HepG2 (cell line): ENCODE measurements around the gene MYOF. TPM values are rescaled to one million over a fixed set of nuclear protein-coding genes. Genes with fewer than 3 reads are reported as not detected.

Experiments used
- ATAC-seq: fragments of 200-7000 bp; cut with Tn5 transposase; 3 replicates; pipeline ENCODE4 v1.9.1; 2020; ENCODE audit warnings: mild to moderate bottlenecking, moderate library complexity
- BruUV-seq: library from RNA; stranded (reverse); fragments of 400-500 nt; replicated peaks from 2 replicates; lab custom pipeline; 2021; lab: Mats Ljungman, UMichigan
- CTCF ChIA-PET: fragments of 300-600 bp; formaldehyde crosslinking; extraction: SDS; loops from one replicate; lab custom pipeline; 2021; ENCODE audit warnings: low total read pairs, inconsistent platforms, low intra/inter-chr PET ratio; lab: Yijun Ruan, JAX
- POLR2A ChIA-PET: fragments of 350-600 bp; sonication (Branson Sonifier 250); formaldehyde crosslinking; loops from one replicate; lab custom pipeline; 2020; ENCODE audit warnings: antibody characterized with exemption, inconsistent platforms; lab: Yijun Ruan, JAX
- DNase-seq: peaks from one replicate; pipeline ENCODE4 v3.0.0-alpha.2; 2015; ENCODE audit warnings: low spot score
- FAIRE-seq: peaks from 3 replicates; lab custom pipeline; 2011; peaks lifted over from hg19 to GRCh38; lab: Jason Lieb, UNC
- H2AFZ ChIP-seq: one replicate; pipeline ENCODE4 v1.6.1; 2011; ENCODE audit warnings: low read length, inconsistent platforms
- H3K27ac ChIP-seq: fragments of 300-600 bp; 3 replicates; pipeline ENCODE4 v1.8.0; 2011; ENCODE audit warnings: mixed run types, mild to moderate bottlenecking, mixed read lengths, low read length, inconsistent platforms; ENCODE audit not compliant: insufficient read depth; ENCODE audit errors: extremely low read length
- H3K27me3 ChIP-seq, 2 experiments: fragments of 200-600 bp in 1 of 2; 2 replicates in 1 of 2; 3 replicates in 1 of 2; pipeline versions ENCODE4 v1.6.0 to v1.8.0; 2011; ENCODE audit warnings: low read length in 2 of 2, mild to moderate bottlenecking in 2 of 2, moderate library complexity in 2 of 2, inconsistent platforms in 1 of 2; ENCODE audit not compliant: insufficient read depth in 2 of 2, control insufficient read depth in 1 of 2
- H3K36me3 ChIP-seq, 2 experiments: fragments of 200-600 bp in 1 of 2; replicated peaks in 1 of 2; 2 replicates in 1 of 2; 3 replicates in 1 of 2; pipeline versions ENCODE4 v1.5.1 to v1.8.0; 2011; ENCODE audit warnings: low read length in 2 of 2, inconsistent platforms in 1 of 2; ENCODE audit not compliant: insufficient read depth in 2 of 2, control insufficient read depth in 1 of 2
- H3K4me1 ChIP-seq: 2 replicates; pipeline ENCODE4 v1.5.1; 2012; ENCODE audit warnings: low read length, inconsistent platforms; ENCODE audit not compliant: insufficient read depth
- H3K4me2 ChIP-seq: 2 replicates; pipeline ENCODE4 v1.6.0; 2011; ENCODE audit warnings: low read depth, low read length, inconsistent platforms
- H3K4me3 ChIP-seq, 3 experiments: fragments of 200-600 bp in 1 of 3; sonication (generic), shearing (Covaris generic) in 1 of 3; replicated peaks in 1 of 3; 2 replicates each; pipeline ENCODE4 v1.5.1; 2011 to 2016; ENCODE audit warnings: low read length in 3 of 3, inconsistent platforms in 2 of 3, low read depth in 2 of 3, mild to moderate bottlenecking in 2 of 3, control low read depth in 1 of 3, mixed read lengths in 1 of 3; ENCODE audit not compliant: insufficient read depth in 1 of 3
- H3K79me2 ChIP-seq: one replicate; pipeline ENCODE4 v1.6.1; 2011; ENCODE audit warnings: low read length, inconsistent platforms; ENCODE audit not compliant: insufficient read depth
- H3K9ac ChIP-seq: 2 replicates; pipeline ENCODE4 v1.6.0; 2011; ENCODE audit warnings: mild to moderate bottlenecking, low read depth, low read length, inconsistent platforms; ENCODE audit not compliant: insufficient read depth
- H3K9me3 ChIP-seq: 2 replicates; pipeline ENCODE4 v1.5.1; 2012; ENCODE audit warnings: mild to moderate bottlenecking, low read length
- H4K20me1 ChIP-seq: 2 replicates; pipeline ENCODE4 v1.6.0; 2011; ENCODE audit warnings: inconsistent platforms, mild to moderate bottlenecking, low read length, moderate library complexity; ENCODE audit not compliant: insufficient read depth
- DMAP1 ChIP-seq: IDR thresholded peaks from 2 replicates; pipeline ENCODE4 v1.6.1; 2016
- PHF21A ChIP-seq: sonication (generic); formaldehyde crosslinking; IDR thresholded peaks from 2 replicates; pipeline ENCODE4 v1.5.0; 2020; ENCODE audit warnings: mild to moderate bottlenecking, missing genetic modification reagents
- REST ChIP-seq, 2 experiments: IDR thresholded peaks; 2 replicates each; pipeline ENCODE4 v1.6.1; 2011 to 2012; ENCODE audit warnings: low read length in 2 of 2, borderline replicate concordance in 1 of 2, low read depth in 1 of 2, mild to moderate bottlenecking in 1 of 2, moderate library complexity in 1 of 2
- SNAPC2 ChIP-seq: sonication (generic); formaldehyde crosslinking; IDR thresholded peaks from 2 replicates; pipeline ENCODE4 v1.8.1; 2022; ENCODE audit warnings: mild to moderate bottlenecking, missing genetic modification reagents
- ZNF17 ChIP-seq: sonication (generic); formaldehyde crosslinking; IDR thresholded peaks from 2 replicates; pipeline ENCODE4 v1.5.0; 2020; ENCODE audit warnings: mild to moderate bottlenecking, missing genetic modification reagents
- ZNF354B ChIP-seq: sonication (generic); formaldehyde crosslinking; IDR thresholded peaks from 2 replicates; pipeline ENCODE4 v1.8.0; 2022; ENCODE audit warnings: mild to moderate bottlenecking, missing genetic modification reagents
- ZNF816 ChIP-seq: sonication (generic); formaldehyde crosslinking; IDR thresholded peaks from 2 replicates; pipeline ENCODE4 v1.8.0; 2022; ENCODE audit warnings: missing genetic modification reagents, mild to moderate bottlenecking, borderline replicate concordance
- WGBS: methylation state at CpG from one replicate; pipeline ENCODE4 v1.1.6; 2017; ENCODE audit warnings: low lambda C conversion rate; 5-methylcytosine and 5-hydroxymethylcytosine counted together
- in situ Hi-C: cut with HindIII; loops from 2 replicates; pipeline ENCODE4 v1.10.0; 2017; ENCODE audit warnings: low pct_unique_long_range_greater_than_20kb; ENCODE audit not compliant: extremely low pct_ligation_motif_present
- intact Hi-C: fragments of 100-400 bp; cut with micrococcal nuclease; formaldehyde crosslinking; loops from one replicate; pipeline ENCODE4 v1.10.0; 2022; ENCODE audit not compliant: unreplicated experiment
- polyA plus RNA-seq, 8 experiments: library from polyadenylated mRNA; depleted of rRNA in 3 of 8; stranded (reverse) in 7 of 8; unstranded in 1 of 8; fragments of >200 nt; fragmentation: Illumina TruSeq in 4 of 8; extraction: Trizol in 4 of 8; gene quantifications; 2 replicates each; pipeline versions ENCODE4 v1.2.1 to v1.2.3, GENCODE V29; 2011 to 2016; ENCODE audit warnings: low read depth in 4 of 8, missing spikeins in 1 of 8, mixed read lengths in 1 of 8; ENCODE audit not compliant: insufficient read depth in 1 of 8
- total RNA-seq, 5 experiments: library from RNA; depleted of rRNA; stranded (reverse); fragments of >200 nt; fragmentation: Illumina TruSeq; extraction: Trizol; gene quantifications; 2 replicates each; pipeline ENCODE4 v1.2.3, GENCODE V29; 2016; ENCODE audit warnings: low read depth in 1 of 5
- TF ChIP-seq, protein P1 (sequence below): sonication (generic); formaldehyde crosslinking; IDR thresholded peaks from 2 replicates; pipeline ENCODE4 v1.4.0; 2020; ENCODE audit warnings: missing genetic modification reagents, low read depth, mild to moderate bottlenecking, borderline replicate concordance
- TF ChIP-seq, protein P2 (sequence below): sonication (generic); formaldehyde crosslinking; IDR thresholded peaks from 2 replicates; pipeline ENCODE4 v1.4.0; 2020; ENCODE audit warnings: mild to moderate bottlenecking, missing genetic modification reagents
- TF ChIP-seq, protein P3 (sequence below): sonication (generic); formaldehyde crosslinking; IDR thresholded peaks from 2 replicates; pipeline ENCODE4 v1.8.0; 2022; ENCODE audit warnings: mild to moderate bottlenecking, missing genetic modification reagents

The MYOF gene
- total and polyA plus RNA-seq, 2 of the 13 experiments (the other 11 are each of a cell fraction or from before 2014, with no cell fraction given), result 0.18 to 0.42 TPM

DNA sequence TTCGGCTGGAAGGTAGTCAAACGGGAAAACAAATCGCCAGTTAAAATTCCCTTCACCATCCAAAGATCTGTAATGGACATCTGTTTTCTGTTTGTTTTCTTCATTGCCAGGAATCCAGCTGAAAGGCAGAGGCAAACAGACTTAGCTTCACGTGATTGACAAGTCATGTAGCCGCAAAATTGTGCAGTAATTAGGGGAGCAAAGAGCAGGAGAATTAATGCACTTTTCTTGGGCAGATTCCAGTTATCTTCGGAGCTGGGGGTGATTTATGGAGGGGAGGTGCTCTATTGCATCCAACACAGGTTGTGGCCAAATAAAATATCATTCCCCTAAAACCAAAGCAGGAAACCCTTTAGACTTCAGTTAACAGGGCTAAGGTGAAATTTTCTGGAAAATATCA, 162.2 kb downstream of the MYOF start:
- no peak overlapping the region for H3K9ac ChIP-seq
- BruUV-seq, result no TSS peak
- in situ Hi-C loops, result no loop called here
- 32% methylated on average over 6 of the region's 6 CpGs for WGBS
- TF ChIP-seq, protein P1, sequence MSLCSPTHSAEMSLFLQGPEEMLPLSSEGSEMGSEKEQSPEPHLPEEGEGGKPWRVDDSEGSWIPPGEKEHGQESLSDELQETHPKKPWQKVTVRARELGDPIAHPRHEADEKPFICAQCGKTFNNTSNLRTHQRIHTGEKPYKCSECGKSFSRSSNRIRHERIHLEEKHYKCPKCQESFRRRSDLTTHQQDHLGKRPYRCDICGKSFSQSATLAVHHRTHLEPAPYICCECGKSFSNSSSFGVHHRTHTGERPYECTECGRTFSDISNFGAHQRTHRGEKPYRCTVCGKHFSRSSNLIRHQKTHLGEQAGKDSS, result no peak
- TF ChIP-seq ZNF816 (no peak), ZNF17 (CRISPR knock-in tag) (no peak), SNAPC2 (CRISPR knock-in tag) (no peak)
- TF ChIP-seq, protein P2, sequence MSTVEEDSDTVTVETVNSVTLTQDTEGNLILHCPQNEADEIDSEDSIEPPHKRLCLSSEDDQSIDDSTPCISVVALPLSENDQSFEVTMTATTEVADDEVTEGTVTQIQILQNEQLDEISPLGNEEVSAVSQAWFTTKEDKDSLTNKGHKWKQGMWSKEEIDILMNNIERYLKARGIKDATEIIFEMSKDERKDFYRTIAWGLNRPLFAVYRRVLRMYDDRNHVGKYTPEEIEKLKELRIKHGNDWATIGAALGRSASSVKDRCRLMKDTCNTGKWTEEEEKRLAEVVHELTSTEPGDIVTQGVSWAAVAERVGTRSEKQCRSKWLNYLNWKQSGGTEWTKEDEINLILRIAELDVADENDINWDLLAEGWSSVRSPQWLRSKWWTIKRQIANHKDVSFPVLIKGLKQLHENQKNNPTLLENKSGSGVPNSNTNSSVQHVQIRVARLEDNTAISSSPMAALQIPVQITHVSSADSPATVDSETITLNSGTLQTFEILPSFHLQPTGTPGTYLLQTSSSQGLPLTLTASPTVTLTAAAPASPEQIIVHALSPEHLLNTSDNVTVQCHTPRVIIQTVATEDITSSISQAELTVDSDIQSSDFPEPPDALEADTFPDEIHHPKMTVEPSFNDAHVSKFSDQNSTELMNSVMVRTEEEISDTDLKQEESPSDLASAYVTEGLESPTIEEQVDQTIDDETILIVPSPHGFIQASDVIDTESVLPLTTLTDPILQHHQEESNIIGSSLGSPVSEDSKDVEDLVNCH (CRISPR knock-in tag), result no peak
- TF ChIP-seq, all 625 proteins: peak for 0
- no peak for ATAC-seq
- ChIA-PET POLR2A (no interaction called here), CTCF (no interaction called here)
- no peak overlapping the region for H3K27ac ChIP-seq
- H3K36me3 ChIP-seq, result no peaks in the 10 kb centered on the region
- no peak for FAIRE-seq
- no peaks in the 10 kb centered on the region for H4K20me1 ChIP-seq
- no peaks in the 10 kb centered on the region for H3K9me3 ChIP-seq
- H3K4me2 ChIP-seq, result no peak overlapping the region
- H3K4me3 ChIP-seq, result no peak overlapping the region
- H3K4me1 ChIP-seq, result 0 out of 2 replicates have a peak, but pooled peaks cover 6% of the 10 kb centered on the region
- H2AFZ ChIP-seq, result no peak overlapping the region
- H3K79me2 ChIP-seq, result no peaks in the 10 kb centered on the region
- no peak for DNase-seq
- intact Hi-C loops, result no loop called here
- no peaks in the 10 kb centered on the region for H3K27me3 ChIP-seq

- no peaks in the 10 kb centered on the region for H3K79me2 ChIP-seq
- no peak overlapping the region for H3K4me3 ChIP-seq
- in situ Hi-C loops (no loop called here), intact Hi-C loops (no loop called here)
- no peaks in the 10 kb centered on the region for H4K20me1 ChIP-seq
- 45% methylated on average over 4 of the region's 4 CpGs for WGBS
- no peak overlapping the region for H3K27ac ChIP-seq
- no peak for DNase-seq
- no peaks in the 10 kb centered on the region for H3K9me3 ChIP-seq
- 0 out of 2 replicates have a peak, but pooled peaks cover 6% of the 10 kb centered on the region for H3K4me1 ChIP-seq
- ATAC-seq, result no peak
- POLR2A ChIA-PET, result no interaction called here
- CTCF ChIA-PET, result no interaction called here
- no peak overlapping the region for H3K9ac ChIP-seq
- no peak overlapping the region for H2AFZ ChIP-seq
- no peaks in the 10 kb centered on the region for H3K27me3 ChIP-seq
- no TSS peak for BruUV-seq
- H3K36me3 ChIP-seq, result no peaks in the 10 kb centered on the region
- H3K4me2 ChIP-seq, result no peak overlapping the region
- FAIRE-seq, result no peak
- TF ChIP-seq ZNF354B (CRISPR knock-in tag) (no peak), DMAP1 (CRISPR knock-in tag) (no peak), REST (IDR thresholded peaks at IDR 0.05; ENCODE audit: borderline replicate concordance in 1 of 2, low read depth in 1 of 2, low read length in 2 of 2) (no peak), PHF21A (CRISPR knock-in tag) (no peak)
- TF ChIP-seq, protein P3, sequence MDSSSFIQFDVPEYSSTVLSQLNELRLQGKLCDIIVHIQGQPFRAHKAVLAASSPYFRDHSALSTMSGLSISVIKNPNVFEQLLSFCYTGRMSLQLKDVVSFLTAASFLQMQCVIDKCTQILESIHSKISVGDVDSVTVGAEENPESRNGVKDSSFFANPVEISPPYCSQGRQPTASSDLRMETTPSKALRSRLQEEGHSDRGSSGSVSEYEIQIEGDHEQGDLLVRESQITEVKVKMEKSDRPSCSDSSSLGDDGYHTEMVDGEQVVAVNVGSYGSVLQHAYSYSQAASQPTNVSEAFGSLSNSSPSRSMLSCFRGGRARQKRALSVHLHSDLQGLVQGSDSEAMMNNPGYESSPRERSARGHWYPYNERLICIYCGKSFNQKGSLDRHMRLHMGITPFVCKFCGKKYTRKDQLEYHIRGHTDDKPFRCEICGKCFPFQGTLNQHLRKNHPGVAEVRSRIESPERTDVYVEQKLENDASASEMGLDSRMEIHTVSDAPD, result no peak
These were observed 163.0 kb downstream of the MYOF start for GRCh38 chr10:93319096-93319495.
